HG02840 (cell line): ENCODE measurements around the gene SYT7.

Experiments used
- ATAC-seq: cut with Tn5 transposase; IDR thresholded peaks from one replicate; pipeline ENCODE4 v1.9.1; 2021; ENCODE audit warnings: mild to moderate bottlenecking, moderate library complexity, moderate number of reproducible peaks; ENCODE audit not compliant: unreplicated experiment, low FRiP score

SYT7 gene

DNA sequence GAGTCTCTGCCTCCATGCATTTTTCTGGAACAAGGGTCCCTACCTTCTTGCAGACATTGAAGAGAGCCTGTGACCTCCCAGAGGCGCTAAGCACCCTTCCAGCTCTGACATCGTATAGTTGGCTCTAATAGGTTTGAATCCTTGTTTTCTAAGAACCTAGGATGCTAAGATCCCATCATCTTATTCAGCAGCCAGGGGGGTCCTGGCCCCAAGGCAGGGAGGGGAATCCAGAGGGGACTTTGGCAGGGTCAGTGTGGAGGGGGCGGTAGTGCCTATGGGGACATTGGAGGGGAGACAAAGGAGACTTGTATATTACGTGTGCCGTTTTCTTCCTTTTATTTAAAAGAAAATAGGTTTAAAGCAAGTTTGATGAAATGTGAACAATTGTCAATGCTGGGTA is 75.8 kb downstream of the SYT7 start:
- no peak for ATAC-seq

DNA sequence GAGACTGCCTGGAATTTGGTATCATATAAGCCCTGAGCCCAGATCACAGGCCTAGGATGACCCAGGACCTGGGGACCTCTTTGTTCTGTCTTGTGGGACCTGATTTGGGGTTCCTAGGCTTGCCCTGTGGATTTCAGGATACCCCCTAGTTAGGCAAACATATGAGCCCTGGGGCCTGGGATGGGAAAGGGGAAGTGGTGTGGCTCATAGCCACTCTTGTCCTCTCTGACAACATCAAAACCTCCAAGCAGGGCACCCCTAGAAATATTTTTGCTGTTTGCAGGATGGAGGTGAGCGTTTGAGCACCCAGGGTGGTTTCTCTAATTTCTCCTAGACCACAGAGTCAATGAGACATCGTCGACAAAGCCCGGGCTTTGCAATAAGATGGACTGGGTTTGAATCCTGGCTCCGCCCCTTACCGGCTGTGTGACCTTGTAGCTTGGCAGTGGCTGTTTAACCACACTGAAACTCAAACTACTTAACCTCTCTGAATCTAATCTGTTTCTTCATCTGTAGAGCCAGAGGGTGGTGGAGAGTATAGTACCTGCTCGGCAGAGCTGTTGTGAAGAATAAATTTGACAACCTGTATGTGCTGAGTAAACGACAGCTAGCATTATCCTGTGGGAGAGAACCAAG is 77.6 kb downstream of the SYT7 start:
- no peak for ATAC-seq

DNA sequence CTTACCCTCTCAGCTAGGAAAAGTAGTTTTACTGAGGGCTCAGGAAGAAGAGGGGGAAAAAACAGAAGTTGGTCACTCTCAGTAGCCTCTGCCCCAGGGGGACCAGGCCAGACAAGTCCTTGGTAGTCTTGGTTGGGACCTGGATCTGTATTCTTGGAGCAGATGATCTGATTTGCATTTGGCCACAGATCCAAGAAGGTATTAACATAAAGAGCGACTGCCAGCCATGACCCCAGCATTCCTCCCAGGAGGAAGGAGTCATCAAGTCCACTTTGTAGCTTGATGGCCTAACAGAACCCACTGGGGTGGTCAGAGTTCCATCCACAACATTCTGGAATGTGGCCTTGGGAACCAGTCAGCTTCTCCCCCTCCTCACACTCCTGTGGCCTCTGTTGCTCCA is 78.4 kb downstream of the SYT7 start:
- no peak for ATAC-seq

GRCh38 chr11:61499816-61500491 is 80.9 kb downstream of the SYT7 start:
- no peak for ATAC-seq

- ATAC-seq: no peak
Measured at GRCh38 chr11:61498767-61499341, 82.0 kb downstream of the SYT7 start.

- no peak for ATAC-seq
Measured at GRCh38 chr11:61497876-61498275, 83.0 kb downstream of the SYT7 start.

DNA sequence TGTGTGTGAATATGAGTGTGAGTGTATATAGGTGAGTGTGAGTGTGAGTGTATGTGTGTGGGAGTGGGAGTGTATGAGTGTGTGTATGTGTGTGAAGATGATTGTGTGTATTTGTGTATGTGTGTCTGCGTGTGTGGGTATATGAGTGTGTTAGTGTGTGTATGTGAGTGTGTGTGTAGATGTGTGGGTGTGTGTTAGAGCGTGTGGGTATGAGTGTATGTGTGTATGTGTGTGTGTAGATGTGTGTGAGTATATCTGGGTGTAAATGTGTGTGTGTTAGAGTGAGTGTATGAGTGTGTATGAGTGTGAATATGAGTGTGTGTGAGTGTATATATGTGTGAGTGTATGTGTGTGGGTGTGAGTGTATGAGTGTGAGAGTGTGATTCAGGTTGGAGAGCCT is 83.4 kb downstream of the SYT7 start:
- no peak for ATAC-seq

DNA sequence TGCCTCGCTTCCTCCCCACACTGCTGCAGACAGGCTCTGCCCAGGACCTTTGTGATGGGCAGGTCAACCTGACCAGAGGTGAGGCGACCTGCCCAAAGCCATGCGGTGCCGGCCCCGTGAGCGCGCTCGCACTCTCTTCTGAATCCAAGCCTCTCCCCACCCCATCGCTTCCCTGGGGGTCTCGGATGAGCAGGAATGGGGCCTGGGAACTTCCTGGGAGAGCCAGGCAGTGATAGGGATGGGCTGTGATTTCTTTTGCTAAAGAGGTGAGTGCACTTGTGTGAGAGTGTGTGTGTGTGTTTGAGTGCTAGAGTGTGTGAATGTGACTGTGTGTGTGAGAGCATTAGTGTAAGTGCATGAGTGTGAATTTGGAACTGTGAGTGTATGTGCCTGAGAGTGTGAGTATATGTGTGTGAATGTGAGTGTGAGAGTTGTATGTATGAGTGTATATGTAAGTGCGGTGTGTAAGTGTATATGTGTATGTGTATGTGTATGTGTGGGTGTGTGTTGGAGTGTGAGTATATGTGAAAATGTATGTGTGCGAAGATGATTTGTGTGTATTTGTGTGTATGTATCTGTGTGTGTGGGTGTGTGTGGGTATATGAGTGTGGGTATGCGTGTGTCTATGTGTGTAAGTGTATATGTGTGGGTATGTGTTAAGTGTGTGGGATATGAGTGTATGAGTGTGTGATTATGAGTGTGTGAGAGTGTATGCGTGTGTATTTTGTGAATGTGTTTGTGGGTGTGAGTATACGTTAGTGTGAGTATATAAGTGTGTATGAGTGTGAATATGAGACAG is 84.1 kb downstream of the SYT7 start:
- no peak for ATAC-seq

- no peak for ATAC-seq
Measured at GRCh38 chr11:61495801-61496601, 84.9 kb downstream of the SYT7 start.

DNA sequence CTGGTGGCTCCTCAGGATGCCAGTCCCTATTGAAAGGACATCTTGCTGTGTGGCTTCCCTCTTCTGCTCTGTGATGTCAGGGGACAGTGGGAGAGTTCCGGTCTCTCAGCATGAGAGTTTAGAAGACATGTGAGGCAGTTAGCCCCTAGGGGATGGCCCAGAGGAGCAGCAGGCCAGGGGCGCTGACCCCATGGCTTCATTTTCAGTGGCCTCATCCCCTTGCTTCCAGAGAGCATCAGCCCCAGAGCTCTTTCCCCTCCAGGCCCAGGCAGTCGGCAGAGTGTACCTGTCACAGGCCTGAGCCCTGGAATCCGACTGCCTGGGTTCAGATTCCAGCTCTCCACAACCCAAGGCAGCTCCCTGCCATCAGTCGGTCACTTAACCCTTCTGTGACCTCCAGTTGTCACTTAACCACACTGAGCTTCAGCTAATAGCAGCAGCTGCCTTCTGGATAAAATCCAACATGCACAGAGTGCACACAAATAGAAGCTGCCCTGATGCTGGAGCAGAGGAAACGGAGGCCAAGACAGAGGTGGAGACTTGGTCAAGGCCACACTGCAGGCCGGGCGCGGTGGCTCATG is 86.4 kb downstream of the SYT7 start:
- ATAC-seq: no peak

- ATAC-seq: no peak
Measured at GRCh38 chr11:61491736-61492395, 89.0 kb downstream of the SYT7 start.

- no peak for ATAC-seq
Measured at GRCh38 chr11:61489833-61490721, 90.8 kb downstream of the SYT7 start.

DNA sequence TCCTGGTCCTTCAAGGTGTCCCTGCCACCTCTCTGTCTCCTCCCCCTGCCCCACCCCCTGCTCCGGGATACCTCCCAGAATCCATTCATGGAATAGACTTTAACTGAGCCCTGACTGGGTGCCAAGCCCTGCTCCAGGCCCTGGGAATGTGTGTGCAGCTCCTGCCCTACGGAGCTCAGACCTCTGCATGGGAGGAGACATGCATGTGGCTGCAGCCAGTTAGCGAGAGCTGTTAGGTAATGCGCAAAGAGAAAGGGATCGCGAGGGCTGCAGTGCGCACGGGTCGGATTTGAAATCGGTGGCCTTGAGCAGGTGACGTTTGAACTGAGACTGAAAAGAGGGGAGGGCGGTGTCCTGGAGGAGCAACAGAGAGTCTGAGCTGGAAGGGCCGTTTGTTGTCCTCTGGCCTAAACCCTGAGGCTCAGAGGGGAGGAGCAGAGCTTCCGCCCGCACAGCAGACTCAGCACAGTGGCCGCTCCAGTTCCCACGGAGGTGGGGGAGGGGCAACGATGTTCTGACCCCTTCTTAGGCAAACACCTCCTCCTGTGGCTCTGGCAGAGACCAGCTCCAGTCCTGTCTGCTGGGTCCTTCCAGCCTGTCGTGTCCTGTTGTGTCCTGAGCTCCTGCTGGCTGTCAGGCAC is 92.1 kb downstream of the SYT7 start:
- no peak for ATAC-seq

DNA sequence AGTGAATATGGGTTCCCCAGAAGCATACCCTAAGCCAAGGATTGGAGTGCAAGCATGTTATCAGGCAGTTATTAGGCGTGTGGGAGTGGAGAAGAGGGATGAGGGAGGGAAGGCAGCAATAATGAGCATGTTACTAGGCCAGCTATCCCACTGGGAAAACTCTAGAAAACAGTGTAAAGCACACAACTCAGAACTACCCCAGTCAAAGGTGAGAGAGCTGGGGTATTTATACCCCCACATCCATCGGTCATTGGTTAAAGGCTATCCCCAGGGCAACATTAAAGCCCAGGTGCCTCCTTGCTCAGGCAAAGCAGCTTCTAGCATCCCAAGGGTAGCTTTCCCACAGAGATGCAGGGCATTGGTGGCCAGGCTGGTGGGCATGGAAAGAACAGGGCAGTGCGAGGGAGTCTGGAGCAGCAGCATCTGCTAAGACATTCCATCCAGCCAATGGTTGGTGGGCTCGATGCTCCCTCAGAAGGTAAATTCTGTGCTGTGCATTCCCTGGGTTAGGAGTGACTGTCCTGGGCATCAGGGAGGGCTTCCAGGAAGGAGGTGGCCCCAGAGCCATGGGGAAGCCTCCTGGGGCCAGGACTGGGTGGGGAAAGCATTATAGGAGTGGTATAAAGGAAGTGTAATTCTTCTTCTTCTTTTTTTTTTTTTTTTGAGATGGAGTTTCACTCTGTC is 93.4 kb downstream of the SYT7 start:
- ATAC-seq: no peak

- no peak for ATAC-seq
Measured at GRCh38 chr11:61486779-61487178, 94.1 kb downstream of the SYT7 start.

GRCh38 chr11:61486011-61486620 is 94.8 kb downstream of the SYT7 start:
- no peak for ATAC-seq

GRCh38 chr11:61485080-61485479 is 95.8 kb downstream of the SYT7 start:
- ATAC-seq: no peak
